Non-pigmented ciliary epithelial cell (primary cell): ENCODE measurements around the gene MAPK8.
"Not testable (repeated sequence)": the region's sequence is repeated elsewhere in the genome, so short reads cannot be mapped to it uniquely, and the experiment has no call there.

Experiments
- DNase-seq: peaks from one replicate; pipeline ENCODE4 v3.0.0-alpha.2; 2010; ENCODE audit warnings: low read depth

Gene MAPK8

GRCh38 chr10:48336978-48337599, 30.6 kb downstream of the MAPK8 start:
- no peak for DNase-seq

- DNase-seq, result no peak
Measured at GRCh38 chr10:48340734-48341133, 34.3 kb downstream of the MAPK8 start.

GRCh38 chr10:48343106-48343505, 36.6 kb downstream of the MAPK8 start:
- no peak for DNase-seq

GRCh38 chr10:48343921-48344598, 37.6 kb downstream of the MAPK8 start:
- DNase-seq, result no peak

GRCh38 chr10:48346248-48346647, 39.8 kb downstream of the MAPK8 start:
- not testable (repeated sequence) for DNase-seq

GRCh38 chr10:48347539-48347938, 41.1 kb downstream of the MAPK8 start:
- not testable (repeated sequence) for DNase-seq

GRCh38 chr10:48347943-48348342, 41.5 kb downstream of the MAPK8 start:
- not testable (repeated sequence) for DNase-seq

GRCh38 chr10:48353246-48353645, 46.8 kb downstream of the MAPK8 start:
- DNase-seq, result no peak

- no peak for DNase-seq
Measured at GRCh38 chr10:48357631-48358030, 51.2 kb downstream of the MAPK8 start.

- no peak for DNase-seq
Measured at GRCh38 chr10:48358162-48358561, 51.7 kb downstream of the MAPK8 start.

- no peak for DNase-seq
Measured at GRCh38 chr10:48358838-48359237, 52.4 kb downstream of the MAPK8 start.

- no peak for DNase-seq
Measured at GRCh38 chr10:48361176-48361575, 54.7 kb downstream of the MAPK8 start.

GRCh38 chr10:48363617-48364355, 57.3 kb downstream of the MAPK8 start:
- DNase-seq, result peak; percentile 40

- peak; percentile 26 for DNase-seq
Measured at GRCh38 chr10:48364659-48365405, 58.4 kb downstream of the MAPK8 start.

- no peak for DNase-seq
Measured at GRCh38 chr10:48365668-48366067, 59.2 kb downstream of the MAPK8 start.

- DNase-seq, result no peak
Measured at GRCh38 chr10:48366261-48366660, 59.8 kb downstream of the MAPK8 start.

- DNase-seq, result no peak
Measured at GRCh38 chr10:48369501-48369900, 63.0 kb downstream of the MAPK8 start.

- DNase-seq, result no peak
Measured at GRCh38 chr10:48377751-48378530, 71.5 kb downstream of the MAPK8 start.

- DNase-seq, result no peak
Measured at GRCh38 chr10:48378675-48379074, 72.2 kb downstream of the MAPK8 start.

- DNase-seq, result no peak
Measured at GRCh38 chr10:48381971-48382370, 75.5 kb downstream of the MAPK8 start.

- DNase-seq, result no peak
Measured at GRCh38 chr10:48382982-48383381, 76.5 kb downstream of the MAPK8 start.

- DNase-seq, result no peak
Measured at GRCh38 chr10:48383393-48383792, 76.9 kb downstream of the MAPK8 start.
